Activated CD4-positive, alpha-beta T cell treated with anti-CD3 and anti-CD28 coated beads, Interleukin-2, amount 10 ng/mL, durations not matched to agents 24 days and 14 days (primary cell): ENCODE data around the gene CDC42EP5. TPM values are rescaled to one million over a fixed set of nuclear protein-coding genes. Genes with fewer than 3 reads are reported as not detected.
A peak's percentile ranks its signal among the peaks of the same experiment; 100 is the strongest.
"Not testable (repeated sequence)": the region's sequence is repeated elsewhere in the genome, so short reads cannot be mapped to it uniquely, and the experiment has no call there.

Experiments used
- DNase-seq: peaks from one replicate; pipeline ENCODE4 v3.0.0; 2022
- H3K27ac Mint-ChIP-seq: one replicate; pipeline ENCODE4 v1.8.0; 2022; ENCODE audit warnings: mild to moderate bottlenecking, mixed read lengths
- H3K27me3 Mint-ChIP-seq: one replicate; pipeline ENCODE4 v1.8.0; 2022; ENCODE audit warnings: mixed read lengths
- H3K36me3 Mint-ChIP-seq: one replicate; pipeline ENCODE4 v1.8.0; 2022; ENCODE audit warnings: low read depth, mild to moderate bottlenecking, mixed read lengths
- H3K4me1 Mint-ChIP-seq: one replicate; pipeline ENCODE4 v1.8.0; 2021; ENCODE audit warnings: mixed read lengths
- H3K4me3 Mint-ChIP-seq: one replicate; pipeline ENCODE4 v1.8.0; 2022; ENCODE audit warnings: mild to moderate bottlenecking, moderate library complexity, mixed read lengths
- H3K9me3 Mint-ChIP-seq: one replicate; pipeline ENCODE4 v1.8.0; 2021; ENCODE audit warnings: mixed read lengths
- intact Hi-C: fragments of 100-400 bp; cut with micrococcal nuclease; formaldehyde crosslinking; loops from one replicate; pipeline ENCODE4 v1.15.1; 2023
- total RNA-seq: library from RNA; stranded (reverse); gene quantifications from 2 replicates; pipeline ENCODE4 v1.2.3, GENCODE V29; 2022

The CDC42EP5 gene
- total RNA-seq = 0.61 and 0.64 TPM in 2 replicates

DNA sequence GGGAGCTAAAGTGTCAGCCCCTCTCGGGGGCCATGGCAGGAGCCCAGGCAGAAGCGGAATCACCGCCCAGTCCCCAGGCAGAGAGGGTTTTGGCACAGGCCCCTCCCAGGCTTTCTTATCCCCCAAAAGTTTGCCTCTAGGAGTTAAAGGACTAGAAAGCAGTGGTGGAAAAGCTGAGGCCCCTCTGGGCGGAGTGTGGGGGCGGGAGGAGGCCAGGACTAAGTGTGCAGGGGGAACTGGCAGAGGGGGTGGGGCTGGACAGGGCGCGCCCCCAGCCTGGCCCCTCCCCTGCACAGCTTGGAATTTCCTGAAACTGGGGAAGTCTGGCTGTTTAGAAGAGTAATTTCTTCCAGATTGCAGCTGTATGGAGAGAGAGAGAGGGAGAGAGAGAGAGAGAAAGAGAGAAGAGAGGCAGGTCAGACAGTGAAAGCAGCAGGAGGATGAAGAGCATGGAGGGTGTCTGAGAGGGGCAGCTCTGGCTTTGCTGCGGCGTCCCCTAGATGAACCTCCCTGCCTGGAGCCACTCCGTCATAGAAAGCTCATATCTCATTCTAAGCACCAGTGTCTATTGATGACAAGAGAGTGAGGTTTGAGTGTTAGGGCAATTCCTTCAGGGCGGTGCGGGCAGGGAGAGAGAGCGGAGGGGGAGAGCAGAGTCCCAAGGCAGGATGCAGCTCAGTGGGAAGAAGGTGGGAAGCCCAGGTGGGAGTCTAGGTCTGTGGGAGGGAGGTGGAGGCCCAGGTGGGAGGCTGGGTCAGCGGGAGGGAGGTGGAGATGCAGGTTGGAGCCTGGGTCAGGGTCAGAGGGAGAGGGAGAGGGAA is at the start of gene CDC42EP5:
Gene CDC42EP5 (minus strand): TSS at position 226 of the 821 bp plus-strand sequence. CDS start 7,749 bp downstream, outside the sequence.
- intact Hi-C loops = no loop called here
- Mint-ChIP-seq H3K4me3 (peak within 1 kb of the TSS; percentile 7), H3K27ac (peak within 1 kb of the TSS; percentile 55), H3K27me3 (peaks cover 46% of the 10 kb centered on the region), H3K9me3 (no peaks in the 10 kb centered on the region), H3K4me1 (peaks cover 9% of the 10 kb centered on the region), H3K36me3 (no peaks in the 10 kb centered on the region)
- no peak for DNase-seq

DNA sequence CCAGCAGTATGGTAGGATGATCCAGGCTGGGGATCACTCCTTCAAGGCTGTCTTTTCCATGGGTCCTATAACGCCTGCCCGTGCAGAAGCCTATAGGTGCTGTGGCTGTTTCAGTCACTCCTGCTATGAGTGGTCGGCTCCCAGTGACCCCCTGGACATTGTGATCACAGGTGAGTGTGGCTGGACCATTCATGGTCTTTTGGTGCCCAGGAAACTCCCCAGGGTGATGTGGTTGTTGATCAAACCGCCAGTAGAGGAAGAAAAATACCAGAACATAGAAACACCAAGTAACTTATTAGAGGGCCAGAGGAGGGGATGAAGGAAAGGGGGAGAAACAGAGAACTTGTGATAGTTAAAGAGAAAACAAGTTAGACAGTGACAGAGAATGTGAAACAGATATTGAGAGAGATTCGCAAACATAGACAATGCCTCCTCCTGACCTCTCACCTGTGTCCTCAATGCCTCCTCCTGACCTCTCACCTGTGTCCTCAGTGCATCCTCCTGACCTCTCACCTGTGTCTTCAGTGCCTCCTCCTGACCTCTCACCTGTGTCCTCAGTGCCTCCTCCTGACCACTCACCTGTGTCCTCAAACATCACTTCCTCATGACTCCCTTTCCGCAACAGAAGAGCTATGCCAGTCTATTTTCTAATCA is 48.9 kb upstream of the CDC42EP5 start:
- intact Hi-C loops = loop anchor here (5.0 kb wide), 2 partner anchors 35 to 40 kb away; no protein-coding TSS in a partner anchor
- no peaks in the 10 kb centered on the region for H3K27me3 Mint-ChIP-seq
- H3K4me3 Mint-ChIP-seq = peak overlapping the region; percentile 79
- peaks cover 2% of the 10 kb centered on the region for H3K36me3 Mint-ChIP-seq
- peaks cover 8% of the 10 kb centered on the region for H3K9me3 Mint-ChIP-seq
- peaks cover 59% of the 10 kb centered on the region for H3K4me1 Mint-ChIP-seq
- no peak for DNase-seq
- peak overlapping the region; percentile 89 for H3K27ac Mint-ChIP-seq

GRCh38 chr19:54521022-54521859 is 48.1 kb upstream of the CDC42EP5 start:
- Mint-ChIP-seq H3K27me3 (no peaks in the 10 kb centered on the region), H3K36me3 (peaks cover 2% of the 10 kb centered on the region), H3K9me3 (peaks cover 8% of the 10 kb centered on the region), H3K27ac (peak overlapping the region; percentile 89), H3K4me3 (peak overlapping the region; percentile 79), H3K4me1 (peaks cover 57% of the 10 kb centered on the region)
- intact Hi-C loops = loop anchor here (5.0 kb wide), 2 partner anchors 36 to 39 kb away; no protein-coding TSS in a partner anchor
- peak; percentile 72 for DNase-seq

GRCh38 chr19:54518844-54519243 is 45.7 kb upstream of the CDC42EP5 start:
- Mint-ChIP-seq H3K27ac (peak overlapping the region; percentile 92), H3K9me3 (peaks cover 4% of the 10 kb centered on the region), H3K4me3 (peak overlapping the region; percentile 82), H3K36me3 (peaks cover 2% of the 10 kb centered on the region), H3K4me1 (peaks cover 55% of the 10 kb centered on the region), H3K27me3 (peaks cover 3% of the 10 kb centered on the region)
- DNase-seq = peak; percentile 86
- intact Hi-C loops = loop anchor here (2.0 to 5.0 kb wide), 2 partner anchors 14 to 312 kb away; no protein-coding TSS in a partner anchor

DNA sequence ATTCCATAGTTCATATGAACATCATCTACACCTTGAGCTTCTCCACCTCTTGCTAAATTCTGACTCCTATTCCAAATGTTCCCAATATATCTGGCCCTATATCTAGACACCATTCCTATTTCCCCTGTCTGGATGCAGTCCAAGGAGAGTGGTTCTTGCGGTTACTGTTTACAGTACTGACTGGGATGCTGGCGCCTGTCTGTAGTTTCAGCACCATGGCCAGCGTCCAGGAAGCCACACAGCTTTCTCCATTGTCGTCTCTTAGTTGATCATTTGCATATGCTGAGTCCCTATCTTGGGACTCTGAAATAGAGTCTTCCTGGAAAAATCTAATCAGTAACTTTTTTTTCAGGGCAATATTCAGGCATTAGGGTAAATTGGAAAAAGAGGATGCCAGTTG is 44.4 kb upstream of the CDC42EP5 start:
- no peak overlapping the region for H3K4me3 Mint-ChIP-seq
- no peaks in the 10 kb centered on the region for H3K36me3 Mint-ChIP-seq
- intact Hi-C loops = loop anchor here (2.0 to 5.0 kb wide), 2 partner anchors 15 to 310 kb away; partner anchors contain the start of gene LAIR2
- DNase-seq = peak; percentile 92
- peaks cover 3% of the 10 kb centered on the region for H3K27me3 Mint-ChIP-seq
- peaks cover 4% of the 10 kb centered on the region for H3K9me3 Mint-ChIP-seq
- H3K4me1 Mint-ChIP-seq = peaks cover 42% of the 10 kb centered on the region
- peak overlapping the region; percentile 62 for H3K27ac Mint-ChIP-seq

GRCh38 chr19:54515156-54515555 is 42.1 kb upstream of the CDC42EP5 start:
- Mint-ChIP-seq H3K27me3 (peaks cover 3% of the 10 kb centered on the region), H3K36me3 (no peaks in the 10 kb centered on the region), H3K4me1 (peaks cover 22% of the 10 kb centered on the region), H3K27ac (no peak overlapping the region), H3K9me3 (peaks cover 4% of the 10 kb centered on the region), H3K4me3 (no peak overlapping the region)
- DNase-seq = no peak
- intact Hi-C loops = loop anchor here (5.0 kb wide), 1 partner anchor 308 kb away; no protein-coding TSS in a partner anchor

DNA sequence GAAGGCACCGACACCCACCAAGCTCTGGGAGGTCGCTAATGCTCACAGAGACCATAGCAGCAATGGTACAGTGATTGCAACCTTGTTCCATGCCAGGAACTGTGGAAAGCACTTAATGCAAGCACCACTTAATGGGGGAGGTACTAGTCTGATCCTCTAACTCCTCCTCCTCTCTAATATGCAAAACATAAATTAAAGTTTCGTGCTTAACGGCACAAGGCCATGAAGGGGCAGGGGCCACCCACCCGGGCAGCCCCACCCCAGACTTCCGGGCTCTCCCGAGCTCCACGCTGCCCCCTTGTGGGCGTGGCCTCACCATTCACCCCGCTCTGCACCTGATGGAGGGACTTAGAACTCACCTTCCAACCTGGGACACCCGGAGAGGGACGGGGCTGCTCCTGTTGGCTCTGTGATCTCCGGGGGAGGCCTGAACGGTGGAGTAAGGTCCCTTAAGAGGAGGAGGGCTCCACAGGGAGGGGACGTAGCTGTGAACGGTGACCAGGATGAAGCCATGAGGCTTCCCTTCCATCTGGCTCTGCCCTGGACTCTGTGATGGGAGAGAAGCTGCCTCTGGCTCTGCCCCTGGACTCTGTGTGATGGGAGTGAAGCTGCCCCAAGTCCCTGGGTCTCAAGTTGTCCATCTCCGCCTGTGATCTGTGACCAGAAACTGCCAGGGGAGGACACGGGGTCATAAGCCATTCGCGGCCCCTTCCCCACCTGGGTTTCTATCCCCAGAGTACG is 36.3 kb upstream of the CDC42EP5 start:
- peaks cover 15% of the 10 kb centered on the region for H3K4me1 Mint-ChIP-seq
- intact Hi-C loops, DNase-seq, H3K27me3 Mint-ChIP-seq, H3K9me3 Mint-ChIP-seq, H3K4me3 Mint-ChIP-seq, H3K27ac Mint-ChIP-seq, H3K36me3 Mint-ChIP-seq: not testable (repeated sequence)

DNA sequence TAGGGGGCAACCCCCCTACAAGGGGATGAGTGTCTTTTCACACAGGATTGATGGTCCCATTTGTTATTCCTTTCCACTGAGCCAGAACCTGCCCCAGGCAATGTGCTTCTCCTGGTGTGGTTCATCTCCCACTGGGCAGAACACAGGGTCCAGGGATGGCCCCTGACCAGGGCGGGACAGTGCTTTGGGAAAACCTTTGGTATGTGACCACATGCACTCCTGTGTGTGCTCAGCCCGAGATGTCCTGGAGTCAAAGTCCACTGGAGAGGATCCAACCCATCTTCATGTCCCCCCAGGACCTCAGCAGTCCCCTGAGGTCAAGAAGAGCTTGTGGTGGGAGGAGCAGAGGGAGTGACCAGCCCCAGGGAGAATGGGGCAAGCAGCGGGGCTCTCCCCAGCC is 35.4 kb upstream of the CDC42EP5 start:
- intact Hi-C loops, DNase-seq, H3K36me3 Mint-ChIP-seq, H3K27ac Mint-ChIP-seq, H3K4me3 Mint-ChIP-seq, H3K27me3 Mint-ChIP-seq, H3K9me3 Mint-ChIP-seq: not testable (repeated sequence)
- peaks cover 15% of the 10 kb centered on the region for H3K4me1 Mint-ChIP-seq

GRCh38 chr19:54507824-54508223 is 34.7 kb upstream of the CDC42EP5 start:
- Mint-ChIP-seq H3K27me3 (no peaks in the 10 kb centered on the region), H3K36me3 (peaks cover 2% of the 10 kb centered on the region), H3K9me3 (no peaks in the 10 kb centered on the region), H3K27ac (no peak overlapping the region), H3K4me1 (peaks cover 15% of the 10 kb centered on the region), H3K4me3 (no peak overlapping the region)
- intact Hi-C loops = no loop called here
- no peak for DNase-seq

GRCh38 chr19:54507038-54507717 is 34.1 kb upstream of the CDC42EP5 start:
- H3K27me3 Mint-ChIP-seq, H3K4me3 Mint-ChIP-seq, intact Hi-C loops, H3K27ac Mint-ChIP-seq, H3K9me3 Mint-ChIP-seq, DNase-seq, H3K36me3 Mint-ChIP-seq: not testable (repeated sequence)
- peaks cover 22% of the 10 kb centered on the region for H3K4me1 Mint-ChIP-seq

DNA sequence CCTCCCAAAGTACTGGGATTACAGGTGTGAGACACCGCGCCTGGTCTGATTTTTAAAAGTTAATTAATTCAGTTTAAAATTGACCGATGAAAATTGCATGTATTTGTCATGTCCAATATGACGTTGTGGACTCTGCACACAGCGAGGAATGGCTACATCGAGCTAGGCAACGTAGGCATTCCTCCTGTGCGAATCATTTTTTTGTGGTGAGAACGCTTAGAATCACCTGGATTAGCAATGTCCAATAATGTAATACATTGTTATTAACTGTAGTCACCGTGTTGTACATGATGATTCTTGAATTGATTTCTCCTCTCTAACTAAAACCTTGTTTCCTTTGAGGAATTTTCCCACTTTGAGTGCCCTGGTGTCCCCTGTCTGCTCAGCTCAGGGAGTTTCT is 33.0 kb upstream of the CDC42EP5 start:
- H3K27ac Mint-ChIP-seq = no peak overlapping the region
- intact Hi-C loops = no loop called here
- peaks cover 2% of the 10 kb centered on the region for H3K36me3 Mint-ChIP-seq
- peak overlapping the region; percentile 25 for H3K4me3 Mint-ChIP-seq
- H3K4me1 Mint-ChIP-seq = peaks cover 22% of the 10 kb centered on the region
- H3K9me3 Mint-ChIP-seq = no peaks in the 10 kb centered on the region
- DNase-seq = no peak
- H3K27me3 Mint-ChIP-seq = no peaks in the 10 kb centered on the region

DNA sequence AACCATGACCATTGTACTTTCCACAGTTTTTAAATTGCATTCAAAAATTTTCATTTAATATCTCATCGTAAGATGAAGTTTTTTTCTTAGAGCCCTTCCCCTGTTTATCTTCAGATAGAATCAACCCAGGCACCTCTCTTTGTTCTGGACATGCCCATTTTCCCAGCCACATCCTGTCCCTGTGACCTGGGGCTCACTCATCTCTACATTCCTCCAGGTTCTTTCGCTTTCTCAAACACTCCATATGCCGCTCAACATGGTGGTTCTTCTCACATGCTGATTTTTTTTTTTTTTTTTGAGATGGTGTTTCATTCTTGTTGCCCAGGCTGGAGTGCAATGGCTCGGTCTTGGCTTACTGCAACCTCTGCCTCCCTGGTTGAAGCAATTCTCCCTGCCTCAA is 32.4 kb upstream of the CDC42EP5 start:
- peak overlapping the region; percentile 32 for H3K27ac Mint-ChIP-seq
- H3K36me3 Mint-ChIP-seq, intact Hi-C loops, H3K9me3 Mint-ChIP-seq, DNase-seq, H3K27me3 Mint-ChIP-seq: not testable (repeated sequence)
- peaks cover 22% of the 10 kb centered on the region for H3K4me1 Mint-ChIP-seq
- peak overlapping the region; percentile 28 for H3K4me3 Mint-ChIP-seq
